GM23248 (cell line): ENCODE data around the gene NEBL.

ENCODE experiments used
- EZH2 ChIP-seq: fragments of 200-600 bp; sonication (generic); IDR thresholded peaks from 2 replicates; pipeline ENCODE4 v1.6.1; 2018; ENCODE audit warnings: antibody characterized with exemption, mild to moderate bottlenecking; ENCODE audit not compliant: insufficient read depth, poor library complexity, severe bottlenecking
- EZH2phosphoT487 ChIP-seq: fragments of 200-600 bp; sonication (generic); IDR thresholded peaks from 2 replicates; pipeline ENCODE4 v1.6.1; 2018; ENCODE audit warnings: antibody characterized with exemption, moderate library complexity, mild to moderate bottlenecking, low read depth; ENCODE audit not compliant: insufficient read depth

- TF ChIP-seq EZH2 (no peak), EZH2phosphoT487 (no peak)
Measured at GRCh38 chr10:20883552-20883951, 13.6 kb downstream of the NEBL start.
